HepG2 (cell line): ENCODE measurements around the gene TRPC4AP. TPM values are rescaled to one million over a fixed set of nuclear protein-coding genes. Genes with fewer than 3 reads are reported as not detected.
A peak's percentile ranks its signal among the peaks of the same experiment; 100 is the strongest.

Experiments used
- CREBL2 ChIP-seq: sonication (generic); formaldehyde crosslinking; IDR thresholded peaks from 2 replicates; pipeline ENCODE4 v1.8.1; 2023; ENCODE audit warnings: missing genetic modification reagents, mild to moderate bottlenecking, borderline replicate concordance
- HMG20A ChIP-seq: IDR thresholded peaks from 2 replicates; pipeline ENCODE4 v1.6.1; 2016; ENCODE audit warnings: borderline replicate concordance
- HNF4A ChIP-seq: sonication (generic); formaldehyde crosslinking; IDR thresholded peaks from 2 replicates; pipeline ENCODE4 v1.4.0; 2020; ENCODE audit warnings: missing genetic modification reagents
- HOMEZ ChIP-seq: IDR thresholded peaks from 2 replicates; pipeline ENCODE4 v1.6.1; 2016; ENCODE audit warnings: low read depth
- KAT8 ChIP-seq: IDR thresholded peaks from 2 replicates; pipeline ENCODE4 v1.6.1; 2016; ENCODE audit warnings: missing genetic modification reagents, missing compliant biosample characterization
- KMT2B ChIP-seq: IDR thresholded peaks from 2 replicates; pipeline ENCODE4 v1.6.1; 2016; ENCODE audit warnings: missing genetic modification reagents, missing compliant biosample characterization
- MXD1 ChIP-seq: sonication (generic); formaldehyde crosslinking; IDR thresholded peaks from 2 replicates; pipeline ENCODE4 v1.4.0; 2020; ENCODE audit warnings: mild to moderate bottlenecking, missing genetic modification reagents
- POLR2G ChIP-seq: fragments of 200-400 bp; formaldehyde crosslinking; IDR thresholded peaks from 2 replicates; pipeline ENCODE4 v1.6.1; 2018; ENCODE audit warnings: mild to moderate bottlenecking, low read depth, low read length, moderate library complexity
- RERE ChIP-seq: IDR thresholded peaks from 2 replicates; pipeline ENCODE4 v1.6.1; 2016; ENCODE audit warnings: low read depth, missing genetic modification reagents, missing compliant biosample characterization
- USF2 ChIP-seq, 2 experiments: sonication (generic) in 1 of 2; formaldehyde crosslinking in 1 of 2; IDR thresholded peaks; 2 replicates each; pipeline versions ENCODE4 v1.5.1 to v1.6.1; 2011 to 2020; ENCODE audit warnings: borderline replicate concordance in 1 of 2, low read depth in 1 of 2, low read length in 1 of 2, mild to moderate bottlenecking in 1 of 2, missing genetic modification reagents in 1 of 2, moderate library complexity in 1 of 2
- ZNF235 ChIP-seq: sonication (generic); formaldehyde crosslinking; IDR thresholded peaks from 2 replicates; pipeline ENCODE4 v1.8.1; 2023; ENCODE audit warnings: mild to moderate bottlenecking, missing genetic modification reagents, borderline replicate concordance
- ZNF367 ChIP-seq: sonication (generic); formaldehyde crosslinking; IDR thresholded peaks from 2 replicates; pipeline ENCODE4 v1.4.0; 2020; ENCODE audit warnings: missing genetic modification reagents, borderline replicate concordance
- ZNF512B ChIP-seq: sonication (generic); formaldehyde crosslinking; IDR thresholded peaks from 2 replicates; pipeline ENCODE4 v1.5.1; 2020; ENCODE audit warnings: missing genetic modification reagents, mild to moderate bottlenecking, borderline replicate concordance
- ZNF709 ChIP-seq: sonication (generic); formaldehyde crosslinking; IDR thresholded peaks from 2 replicates; pipeline ENCODE4 v1.5.0; 2020; ENCODE audit warnings: mild to moderate bottlenecking, missing genetic modification reagents
- polyA plus RNA-seq, 8 experiments: library from polyadenylated mRNA; depleted of rRNA in 3 of 8; stranded (reverse) in 7 of 8; unstranded in 1 of 8; fragments of >200 nt; fragmentation: Illumina TruSeq in 4 of 8; extraction: Trizol in 4 of 8; gene quantifications; 2 replicates each; pipeline versions ENCODE4 v1.2.1 to v1.2.3, GENCODE V29; 2011 to 2016; ENCODE audit warnings: low read depth in 4 of 8, missing spikeins in 1 of 8, mixed read lengths in 1 of 8; ENCODE audit not compliant: insufficient read depth in 1 of 8
- total RNA-seq, 5 experiments: library from RNA; depleted of rRNA; stranded (reverse); fragments of >200 nt; fragmentation: Illumina TruSeq; extraction: Trizol; gene quantifications; 2 replicates each; pipeline ENCODE4 v1.2.3, GENCODE V29; 2016; ENCODE audit warnings: low read depth in 1 of 5

TRPC4AP gene
- total and polyA plus RNA-seq, 2 of the 13 experiments (the other 11 are each of a cell fraction or from before 2014, with no cell fraction given), result 136 to 137 TPM

GRCh38 chr20:35129647-35130069 is 37.1 kb upstream of the TRPC4AP start (continued):
- no peak for TF ChIP-seq CREBL2
- no peak for TF ChIP-seq USF2 (IDR thresholded peaks at IDR 0.05; ENCODE audit: low read depth, low read length)
- no peak for TF ChIP-seq USF2 (CRISPR knock-in tag; IDR thresholded peaks at IDR 0.05; ENCODE audit: borderline replicate concordance)
- peak; percentile 43; the same call in 1 of the 2 replicates for TF ChIP-seq KAT8 (CRISPR knock-in tag)
- TF ChIP-seq ZNF367 (CRISPR knock-in tag), result no peak
- no peak for TF ChIP-seq MXD1 (CRISPR knock-in tag)
- TF ChIP-seq RERE (CRISPR knock-in tag), result no peak; the same call in 1 of the 2 replicates
- TF ChIP-seq HOMEZ (CRISPR knock-in tag), result peak; percentile 68; the same call in 1 of the 2 replicates
- no peak for TF ChIP-seq ZNF709 (CRISPR knock-in tag)
- TF ChIP-seq ZNF512B, result no peak
- no peak for TF ChIP-seq HNF4A
- no peak for TF ChIP-seq ZNF235 (CRISPR knock-in tag)
- no peak for TF ChIP-seq KMT2B (CRISPR knock-in tag)
- TF ChIP-seq HMG20A (CRISPR knock-in tag), result peak; percentile 65; the same call in 1 of the 2 replicates
- TF ChIP-seq POLR2G, result no peak
